MM.1S (cell line): ENCODE results near the gene NRN1L.
"Not testable (repeated sequence)": the region's sequence is repeated elsewhere in the genome, so short reads cannot be mapped to it uniquely, and the experiment has no call there.

Source experiments
- DNase-seq: peaks from one replicate; pipeline ENCODE4 v3.0.0-alpha.2; 2015
- H2AFZ ChIP-seq: fragments of 300-600 bp; sonication (generic); 2 replicates; pipeline ENCODE4 v1.6.0; 2016; ENCODE audit warnings: antibody characterized with exemption, low read length
- H3F3A ChIP-seq: fragments of 300-600 bp; sonication (generic); 2 replicates; pipeline ENCODE4 v1.6.1; 2016; ENCODE audit warnings: mild to moderate bottlenecking, antibody characterized with exemption, low read length, moderate library complexity, mixed read lengths; ENCODE audit not compliant: insufficient read depth
- H3K27ac ChIP-seq: fragments of 300-600 bp; sonication (generic); 2 replicates; pipeline ENCODE4 v1.5.1; 2016; ENCODE audit warnings: mild to moderate bottlenecking, low read length
- H3K27me3 ChIP-seq: fragments of 300-600 bp; sonication (generic); replicated peaks from 2 replicates; pipeline ENCODE4 v1.6.0; 2016; ENCODE audit warnings: low read length; ENCODE audit not compliant: insufficient read depth
- H3K36me3 ChIP-seq: fragments of 300-600 bp; sonication (generic); replicated peaks from 2 replicates; pipeline ENCODE4 v1.6.1; 2016; ENCODE audit warnings: mild to moderate bottlenecking, low read length, mixed read lengths; ENCODE audit not compliant: insufficient read depth
- H3K4me1 ChIP-seq: fragments of 300-600 bp; sonication (generic); 2 replicates; pipeline ENCODE4 v1.6.1; 2016; ENCODE audit warnings: low read length, mixed read lengths
- H3K4me2 ChIP-seq: fragments of 300-600 bp; sonication (generic); 2 replicates; pipeline ENCODE4 v1.6.0; 2016; ENCODE audit warnings: low read depth, low read length
- H3K4me3 ChIP-seq: fragments of 300-600 bp; sonication (generic); 2 replicates; pipeline ENCODE4 v1.5.1; 2016; ENCODE audit warnings: low read length, mixed read lengths
- H3K79me2 ChIP-seq: fragments of 300-600 bp; sonication (generic); 2 replicates; pipeline ENCODE4 v1.6.1; 2016; ENCODE audit warnings: mixed run types, low read length, mixed read lengths
- H3K9ac ChIP-seq: fragments of 300-600 bp; sonication (generic); 2 replicates; pipeline ENCODE4 v1.6.1; 2016; ENCODE audit warnings: low read length, mixed read lengths
- H3K9me2 ChIP-seq: fragments of 300-600 bp; sonication (generic); replicated peaks from 2 replicates; pipeline ENCODE4 v1.6.1; 2016; ENCODE audit warnings: mild to moderate bottlenecking, low read length, mixed read lengths; ENCODE audit not compliant: insufficient read depth
- H3K9me3 ChIP-seq: fragments of 300-600 bp; sonication (generic); replicated peaks from 2 replicates; pipeline ENCODE4 v1.6.1; 2016; ENCODE audit warnings: mild to moderate bottlenecking, low read length, mixed read lengths; ENCODE audit not compliant: insufficient read depth
- H4K20me1 ChIP-seq: fragments of 300-600 bp; sonication (generic); 2 replicates; pipeline ENCODE4 v1.6.1; 2016; ENCODE audit warnings: mild to moderate bottlenecking, low read length, moderate library complexity, mixed read lengths; ENCODE audit not compliant: insufficient read depth
- CTCF ChIP-seq: fragments of 300-600 bp; sonication (generic); IDR thresholded peaks from 2 replicates; pipeline ENCODE4 v1.5.1; 2016; ENCODE audit warnings: antibody characterized with exemption, low read length, mixed read lengths
- EZH2 ChIP-seq: fragments of 300-600 bp; sonication (generic); optimal IDR thresholded peaks from 2 replicates; pipeline ENCODE3; 2017; ENCODE audit warnings: low read depth, mild to moderate bottlenecking, antibody characterized with exemption, low read length, mixed read lengths
- EZH2phosphoT487 ChIP-seq: fragments of 300-600 bp; sonication (generic); IDR thresholded peaks from 2 replicates; pipeline ENCODE4 v1.6.1; 2018; ENCODE audit warnings: antibody characterized with exemption, low read length

The NRN1L gene

GRCh38 chr16:67884684-67885083, at the start of gene NRN1L:
Gene NRN1L (plus strand): TSS chr16:67884885. CDS start chr16:67884904, 19 bp downstream.
- Histone ChIP-seq H3K4me1 (no peaks in the 10 kb centered on the region), H4K20me1 (no peaks in the 10 kb centered on the region), H3F3A (no peaks in the 10 kb centered on the region), H3K4me3 (no peak within 1 kb of the TSS), H3K9me2 (no peaks in the 10 kb centered on the region), H3K27ac (no peak within 1 kb of the TSS), H3K4me2 (no peak within 1 kb of the TSS), H3K27me3 (no peaks in the 10 kb centered on the region), H2AFZ (no peak within 1 kb of the TSS), H3K79me2 (no peaks in the 10 kb centered on the region), H3K36me3 (no peaks in the 10 kb centered on the region; the same call in 1 of the 2 replicates), H3K9me3 (no peaks in the 10 kb centered on the region), H3K9ac (no peak within 1 kb of the TSS)
- TF ChIP-seq CTCF, result no peak
- no peak for TF ChIP-seq EZH2
- no peak for TF ChIP-seq EZH2phosphoT487
- no peak for DNase-seq

- not testable (repeated sequence) for H3K4me2 ChIP-seq, H3K9me2 ChIP-seq, H3K27me3 ChIP-seq, H3K4me3 ChIP-seq, H4K20me1 ChIP-seq, H3K4me1 ChIP-seq, DNase-seq, H3K36me3 ChIP-seq, H3K9ac ChIP-seq, H3K9me3 ChIP-seq, H3K27ac ChIP-seq, H2AFZ ChIP-seq, H3F3A ChIP-seq
- H3K79me2 ChIP-seq, result peaks cover 14% of the 10 kb centered on the region
Measured at GRCh38 chr16:67837190-67837589, 47.5 kb upstream of the NRN1L start.

- Histone ChIP-seq H3F3A (peaks cover 5% of the 10 kb centered on the region), H2AFZ (no peak overlapping the region), H3K4me2 (no peak overlapping the region)
Measured at GRCh38 chr16:67837811-67838210, 46.9 kb upstream of the NRN1L start.

More at GRCh38 chr16:67837811-67838210, 46.9 kb upstream of the NRN1L start:
- Histone ChIP-seq H3K27me3 (no peaks in the 10 kb centered on the region), H3K9me2 (no peaks in the 10 kb centered on the region), H3K9me3 (no peaks in the 10 kb centered on the region), H3K4me3 (no peak overlapping the region), H3K36me3 (no peaks in the 10 kb centered on the region), H4K20me1 (no peaks in the 10 kb centered on the region), H3K79me2 (peaks cover 13% of the 10 kb centered on the region), H3K9ac (no peak overlapping the region), H3K4me1 (peaks cover 5% of the 10 kb centered on the region), H3K27ac (no peak overlapping the region)
- DNase-seq, result no peak
- TF ChIP-seq EZH2phosphoT487 (no peak), EZH2 (no peak), CTCF (no peak)
